IMR-90 (cell line): Measurements from ENCODE around the gene TMEM229A. TPM values are rescaled to one million over a fixed set of nuclear protein-coding genes. Genes with fewer than 3 reads are reported as not detected.

Source experiments
- ATAC-seq: fragments of 200-7000 bp; cut with Tn5 transposase; 2 replicates; pipeline ENCODE4 v1.9.1; 2020; ENCODE audit warnings: low read depth, mild to moderate bottlenecking, moderate library complexity
- BruUV-seq: library from RNA; stranded (reverse); fragments of 400-500 nt; replicated peaks from 2 replicates; lab custom pipeline; 2021; lab: Mats Ljungman, UMichigan
- CTCF ChIA-PET: fragments of 300-600 bp; formaldehyde crosslinking; extraction: SDS; loops from one replicate; lab custom pipeline; 2021; ENCODE audit warnings: antibody characterized with exemption; lab: Yijun Ruan, JAX
- POLR2A ChIA-PET: fragments of 300-600 bp; sonication (Branson Sonifier 250); formaldehyde crosslinking; loops from one replicate; lab custom pipeline; 2022; ENCODE audit warnings: antibody characterized with exemption; ENCODE audit not compliant: unreplicated experiment; lab: Charles Lee
- DNase-seq: peaks from one replicate; pipeline ENCODE4 v3.0.0; 2013
- H2AFZ ChIP-seq: replicated peaks from 2 replicates; pipeline ENCODE3; 2013; ENCODE audit warnings: low read length, mild to moderate bottlenecking; ENCODE audit not compliant: poor library complexity
- H2AK5ac ChIP-seq: 2 replicates; pipeline ENCODE4 v1.6.1; 2013; ENCODE audit warnings: low read depth, low read length, inconsistent platforms
- H2AK9ac ChIP-seq: replicated peaks from 2 replicates; pipeline ENCODE3; 2013; ENCODE audit warnings: mild to moderate bottlenecking, low read depth, low read length, moderate library complexity; ENCODE audit not compliant: poor library complexity
- H2BK120ac ChIP-seq: 2 replicates; pipeline ENCODE4 v1.6.1; 2013; ENCODE audit warnings: low read depth, low read length, inconsistent platforms
- H2BK15ac ChIP-seq: 3 replicates; pipeline ENCODE4 v1.6.1; 2013; ENCODE audit warnings: low read depth, low read length, inconsistent platforms
- H2BK20ac ChIP-seq: 2 replicates; pipeline ENCODE4 v1.6.1; 2013; ENCODE audit warnings: low read depth, mild to moderate bottlenecking, inconsistent platforms, low read length, moderate library complexity
- H2BK5ac ChIP-seq: 2 replicates; pipeline ENCODE4 v1.6.1; 2013; ENCODE audit warnings: mild to moderate bottlenecking, low read depth, low read length, inconsistent platforms; ENCODE audit not compliant: poor library complexity, severe bottlenecking
- H3K14ac ChIP-seq: replicated peaks from 2 replicates; pipeline ENCODE4 v1.6.1; 2013; ENCODE audit warnings: low read depth, low read length, inconsistent platforms
- H3K18ac ChIP-seq: 2 replicates; pipeline ENCODE4 v1.6.1; 2013; ENCODE audit warnings: low read depth, low read length, control low read depth
- H3K23ac ChIP-seq: 2 replicates; pipeline ENCODE4 v1.6.1; 2013; ENCODE audit warnings: low read depth, low read length, inconsistent platforms
- H3K27ac ChIP-seq: 2 replicates; pipeline ENCODE4 v1.5.1; 2013; ENCODE audit warnings: mild to moderate bottlenecking, control low read depth, low read length; ENCODE audit not compliant: insufficient read depth
- H3K27me3 ChIP-seq: 2 replicates; pipeline ENCODE4 v1.6.1; 2013; ENCODE audit warnings: low read length; ENCODE audit not compliant: control insufficient read depth, insufficient read depth
- H3K36me3 ChIP-seq: 2 replicates; pipeline ENCODE4 v1.6.1; 2013; ENCODE audit warnings: low read length, mixed read lengths; ENCODE audit not compliant: control insufficient read depth, insufficient read depth
- H3K4ac ChIP-seq: 2 replicates; pipeline ENCODE4 v1.6.1; 2013; ENCODE audit warnings: low read depth, low read length, inconsistent platforms
- H3K4me1 ChIP-seq: 2 replicates; pipeline ENCODE4 v1.6.1; 2013; ENCODE audit warnings: low read length, mixed read lengths; ENCODE audit not compliant: control insufficient read depth, insufficient read depth
- H3K4me2 ChIP-seq: 2 replicates; pipeline ENCODE4 v1.6.1; 2013; ENCODE audit warnings: low read depth, mild to moderate bottlenecking, control low read depth, low read length, moderate library complexity
- H3K4me3 ChIP-seq: 2 replicates; pipeline ENCODE4 v1.5.1; 2013; ENCODE audit warnings: low read depth, mild to moderate bottlenecking, control low read depth, low read length, moderate library complexity; ENCODE audit not compliant: insufficient read depth
- H3K56ac ChIP-seq: 2 replicates; pipeline ENCODE4 v1.6.1; 2013; ENCODE audit warnings: low read length, inconsistent platforms; ENCODE audit not compliant: insufficient read depth; ENCODE audit errors: extremely low read depth
- H3K79me1 ChIP-seq, 2 experiments: 2 replicates each; pipeline ENCODE4 v1.6.1; 2013; ENCODE audit warnings: low read length in 2 of 2, inconsistent platforms in 1 of 2, low read depth in 1 of 2
- H3K9ac ChIP-seq: 2 replicates; pipeline ENCODE4 v1.6.1; 2013; ENCODE audit warnings: low read depth, low read length, control low read depth
- H3K9me1 ChIP-seq: 2 replicates; pipeline ENCODE4 v1.6.1; 2013; ENCODE audit warnings: low read length, inconsistent platforms; ENCODE audit not compliant: insufficient read depth
- H3K9me3 ChIP-seq: 2 replicates; pipeline ENCODE4 v1.6.1; 2013; ENCODE audit warnings: low read length; ENCODE audit not compliant: control insufficient read depth, insufficient read depth
- H4K20me1 ChIP-seq: 2 replicates; pipeline ENCODE4 v1.6.1; 2013; ENCODE audit warnings: low read length, inconsistent platforms; ENCODE audit not compliant: insufficient read depth
- H4K5ac ChIP-seq: 2 replicates; pipeline ENCODE4 v1.6.1; 2013; ENCODE audit warnings: mild to moderate bottlenecking, low read depth, low read length, control low read depth
- H4K8ac ChIP-seq, 2 experiments: 2 replicates each; pipeline ENCODE4 v1.6.1; 2013; ENCODE audit warnings: low read depth in 2 of 2, low read length in 2 of 2, control low read depth in 1 of 2, inconsistent platforms in 1 of 2
- H4K91ac ChIP-seq: 2 replicates; pipeline ENCODE4 v1.6.1; 2013; ENCODE audit warnings: low read depth, low read length, inconsistent platforms; ENCODE audit not compliant: insufficient read depth
- CEBPB ChIP-seq: IDR thresholded peaks from 2 replicates; pipeline ENCODE4 v1.6.1; 2012; ENCODE audit warnings: low read depth, low read length, improper control_type of control experiment
- CHD1 ChIP-seq: IDR thresholded peaks from 2 replicates; pipeline ENCODE4 v1.6.1; 2012; ENCODE audit warnings: low read depth, low read length, improper control_type of control experiment
- MAFK ChIP-seq: IDR thresholded peaks from 2 replicates; pipeline ENCODE4 v1.6.1; 2012; ENCODE audit warnings: low read depth, low read length, improper control_type of control experiment
- MAZ ChIP-seq: IDR thresholded peaks from 2 replicates; pipeline ENCODE4 v1.6.1; 2012; ENCODE audit warnings: low read depth, mild to moderate bottlenecking, low read length, improper control_type of control experiment, moderate library complexity, borderline replicate concordance
- MXI1 ChIP-seq: IDR thresholded peaks from 2 replicates; pipeline ENCODE4 v1.6.1; 2012; ENCODE audit warnings: low read depth, mild to moderate bottlenecking, low read length, moderate library complexity, borderline replicate concordance
- POLR2A ChIP-seq: IDR thresholded peaks from 2 replicates; pipeline ENCODE4 v1.6.1; 2012; ENCODE audit warnings: mild to moderate bottlenecking, low read depth, low read length
- RAD21 ChIP-seq: IDR thresholded peaks from 2 replicates; pipeline ENCODE4 v1.6.1; 2012; ENCODE audit warnings: low read length, improper control_type of control experiment
- WGBS, 2 experiments: methylation state at CpG; one replicate each; pipeline versions ENCODE4 v1.1.5 to v1.1.7; 2013; ENCODE audit warnings: missing lambda C conversion rate in 2 of 2; ENCODE audit not compliant: insufficient read length in 1 of 2; ENCODE audit errors: extremely low coverage in 2 of 2; 5-methylcytosine and 5-hydroxymethylcytosine counted together
- dilution Hi-C: fragments of 300-500 bp; cut with HindIII; formaldehyde crosslinking; loops from one replicate; pipeline ENCODE4 v1.14.3; 2018; ENCODE audit warnings: low sequenced_read_pairs; ENCODE audit not compliant: unreplicated experiment
- in situ Hi-C: fragments of 300-500 bp; cut with MboI; formaldehyde crosslinking; loops from 3 replicates; pipeline ENCODE4 v1.14.3; 2019; ENCODE audit warnings: low sequenced_read_pairs, inconsistent platforms, mixed read lengths
- intact Hi-C: fragments of 100-400 bp; cut with micrococcal nuclease; formaldehyde crosslinking; loops from 2 replicates; pipeline ENCODE4 v1.10.0; 2022
- polyA plus RNA-seq, 3 experiments: library from polyadenylated mRNA; depleted of rRNA; stranded (reverse); fragments of >200 nt; gene quantifications; 2 replicates each; pipeline ENCODE4 v1.2.3, GENCODE V29; 2012; ENCODE audit warnings: low replicate concordance in 1 of 3
- total RNA-seq: library from RNA; depleted of rRNA; stranded (reverse); fragments of >200 nt; gene quantifications from 2 replicates; pipeline ENCODE4 v1.2.3, GENCODE V29; 2012
- TF ChIP-seq, protein P1 (sequence below): conservative IDR thresholded peaks from 2 replicates; pipeline ENCODE4 v1.5.1; 2012; ENCODE audit warnings: mild to moderate bottlenecking, low read depth, low read length, improper control_type of control experiment

The TMEM229A gene
- total and polyA plus RNA-seq, 2 of the 4 experiments (the other 2 are of a cell fraction), result not detected

GRCh38 chr7:124034754-124035100, 1.9 kb upstream of the TMEM229A start:
- Histone ChIP-seq H3K23ac (no peak overlapping the region), H2AK5ac (no peak overlapping the region), H3K79me1 (no peaks in the 10 kb centered on the region), H3K4me1 (no peaks in the 10 kb centered on the region; the same call in 1 of the 2 replicates), H3K9me1 (no peaks in the 10 kb centered on the region), H3K14ac (no peak overlapping the region), H2AK9ac (no peak overlapping the region), H3K36me3 (no peaks in the 10 kb centered on the region), H2BK5ac (no peak overlapping the region), H2BK15ac (no peak overlapping the region), H3K4me2 (no peak overlapping the region), H3K56ac (no peak overlapping the region), H3K27me3 (peaks cover 32% of the 10 kb centered on the region), H4K5ac (no peak overlapping the region), H3K18ac (no peak overlapping the region), H3K4ac (no peak overlapping the region), H3K9ac (no peak overlapping the region), H4K20me1 (no peaks in the 10 kb centered on the region), H4K8ac (no peak overlapping the region), H2BK20ac (no peak overlapping the region), H4K91ac (no peak overlapping the region), H2AFZ (no peak overlapping the region), H2BK120ac (no peak overlapping the region), H3K27ac (no peak overlapping the region), H3K4me3 (no peak overlapping the region), H3K9me3 (no peaks in the 10 kb centered on the region; the same call in 1 of the 2 replicates)
- WGBS, 2 experiments, result no CpG with 5 or more reads among the region's 1 CpG
- TF ChIP-seq POLR2A, result no peak
- TF ChIP-seq MXI1, result no peak
- TF ChIP-seq MAZ, result no peak
- TF ChIP-seq RAD21, result no peak
- TF ChIP-seq, protein P1, sequence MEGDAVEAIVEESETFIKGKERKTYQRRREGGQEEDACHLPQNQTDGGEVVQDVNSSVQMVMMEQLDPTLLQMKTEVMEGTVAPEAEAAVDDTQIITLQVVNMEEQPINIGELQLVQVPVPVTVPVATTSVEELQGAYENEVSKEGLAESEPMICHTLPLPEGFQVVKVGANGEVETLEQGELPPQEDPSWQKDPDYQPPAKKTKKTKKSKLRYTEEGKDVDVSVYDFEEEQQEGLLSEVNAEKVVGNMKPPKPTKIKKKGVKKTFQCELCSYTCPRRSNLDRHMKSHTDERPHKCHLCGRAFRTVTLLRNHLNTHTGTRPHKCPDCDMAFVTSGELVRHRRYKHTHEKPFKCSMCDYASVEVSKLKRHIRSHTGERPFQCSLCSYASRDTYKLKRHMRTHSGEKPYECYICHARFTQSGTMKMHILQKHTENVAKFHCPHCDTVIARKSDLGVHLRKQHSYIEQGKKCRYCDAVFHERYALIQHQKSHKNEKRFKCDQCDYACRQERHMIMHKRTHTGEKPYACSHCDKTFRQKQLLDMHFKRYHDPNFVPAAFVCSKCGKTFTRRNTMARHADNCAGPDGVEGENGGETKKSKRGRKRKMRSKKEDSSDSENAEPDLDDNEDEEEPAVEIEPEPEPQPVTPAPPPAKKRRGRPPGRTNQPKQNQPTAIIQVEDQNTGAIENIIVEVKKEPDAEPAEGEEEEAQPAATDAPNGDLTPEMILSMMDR, result no peak
- TF ChIP-seq MAFK, result no peak
- no peak for TF ChIP-seq CEBPB
- no peak for TF ChIP-seq CHD1
- BruUV-seq, result no TSS peak
- in situ Hi-C loops (no loop called here), intact Hi-C loops (no loop called here), dilution Hi-C loops (no loop called here)
- ChIA-PET POLR2A (no interaction called here), CTCF (no interaction called here)
- ATAC-seq, result no peak
- DNase-seq, result no peak
